ENCODE measurements around the gene DCDC2.
"Not testable (repeated sequence)": the region's sequence is repeated elsewhere in the genome, so short reads cannot be mapped to it uniquely, and the experiment has no call there.

The DCDC2 gene

GRCh38 chr6:24357336-24358218 lies at the start of gene DCDC2:
TSS of gene DCDC2 (minus strand) at chr6:24358059. CDS start at chr6:24357750, 309 bp downstream.
- DNase-seq (ENCODE audit: low read depth), result no peak

- DNase-seq (ENCODE audit: low read depth), result no peak
Observed at GRCh38 chr6:24405262-24405661, 47.4 kb upstream of the DCDC2 start.

GRCh38 chr6:24403501-24403824 lies 45.6 kb upstream of the DCDC2 start:
- no peak for DNase-seq (ENCODE audit: low read depth)

- DNase-seq (ENCODE audit: low read depth), result no peak
Observed at GRCh38 chr6:24402697-24403500, 45.0 kb upstream of the DCDC2 start, which contains the start of gene MRS2. TSS of gene MRS2 (plus strand) at chr6:24402936. CDS start at chr6:24403047, 111 bp downstream.

- no peak for DNase-seq (ENCODE audit: low read depth)
Observed at GRCh38 chr6:24401458-24401857, 43.6 kb upstream of the DCDC2 start.

GRCh38 chr6:24400045-24401039 lies 42.5 kb upstream of the DCDC2 start:
- DNase-seq (ENCODE audit: low read depth), result not testable (repeated sequence)

- DNase-seq (ENCODE audit: low read depth), result no peak
Observed at GRCh38 chr6:24397631-24398030, 39.8 kb upstream of the DCDC2 start.

GRCh38 chr6:24396824-24397223 lies 39.0 kb upstream of the DCDC2 start:
- DNase-seq (ENCODE audit: low read depth), result no peak

- DNase-seq (ENCODE audit: low read depth), result peak; percentile 79
Observed at GRCh38 chr6:24394780-24395437, 37.0 kb upstream of the DCDC2 start.

- no peak for DNase-seq (ENCODE audit: low read depth)
Observed at GRCh38 chr6:24394061-24394779, 36.4 kb upstream of the DCDC2 start.

GRCh38 chr6:24391756-24392405 lies 34.0 kb upstream of the DCDC2 start:
- no peak for DNase-seq (ENCODE audit: low read depth)

GRCh38 chr6:24391208-24391607 lies 33.3 kb upstream of the DCDC2 start:
- DNase-seq (ENCODE audit: low read depth), result no peak

GRCh38 chr6:24387818-24388217 lies 30.0 kb upstream of the DCDC2 start:
- no peak for DNase-seq (ENCODE audit: low read depth)

- no peak for DNase-seq (ENCODE audit: low read depth)
Observed at GRCh38 chr6:24385536-24386269, 27.8 kb upstream of the DCDC2 start.

GRCh38 chr6:24384369-24385130 lies 26.7 kb upstream of the DCDC2 start:
- not testable (repeated sequence) for DNase-seq (ENCODE audit: low read depth)

GRCh38 chr6:24382891-24383494 lies 25.1 kb upstream of the DCDC2 start:
- not testable (repeated sequence) for DNase-seq (ENCODE audit: low read depth)

GRCh38 chr6:24382220-24382540 lies 24.3 kb upstream of the DCDC2 start:
- no peak for DNase-seq (ENCODE audit: low read depth)

- no peak for DNase-seq (ENCODE audit: low read depth)
Observed at GRCh38 chr6:24381476-24382219, 23.8 kb upstream of the DCDC2 start.
